Measurements from ENCODE around the gene TMEM62.

DNA sequence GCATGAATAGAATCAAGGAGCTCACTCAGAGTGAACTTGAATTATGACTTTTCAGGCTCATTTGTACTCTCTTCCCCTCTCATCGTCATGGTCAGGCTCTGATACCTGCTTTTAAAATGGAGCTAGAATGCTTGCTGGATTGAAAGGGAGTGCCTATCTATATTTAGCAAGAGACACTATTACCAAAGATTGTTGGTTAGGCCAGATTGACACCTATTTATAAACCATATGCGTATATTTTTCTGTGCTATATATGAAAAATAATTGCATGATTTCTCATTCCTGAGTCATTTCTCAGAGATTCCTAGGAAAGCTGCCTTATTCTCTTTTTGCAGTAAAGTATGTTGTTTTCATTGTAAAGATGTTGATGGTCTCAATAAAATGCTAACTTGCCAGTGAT lies 61.4 kb downstream of the TMEM62 start:
- no peak for TF ChIP-seq POLR2A (IDR thresholded peaks at IDR 0.05)
- TF ChIP-seq, protein P1, sequence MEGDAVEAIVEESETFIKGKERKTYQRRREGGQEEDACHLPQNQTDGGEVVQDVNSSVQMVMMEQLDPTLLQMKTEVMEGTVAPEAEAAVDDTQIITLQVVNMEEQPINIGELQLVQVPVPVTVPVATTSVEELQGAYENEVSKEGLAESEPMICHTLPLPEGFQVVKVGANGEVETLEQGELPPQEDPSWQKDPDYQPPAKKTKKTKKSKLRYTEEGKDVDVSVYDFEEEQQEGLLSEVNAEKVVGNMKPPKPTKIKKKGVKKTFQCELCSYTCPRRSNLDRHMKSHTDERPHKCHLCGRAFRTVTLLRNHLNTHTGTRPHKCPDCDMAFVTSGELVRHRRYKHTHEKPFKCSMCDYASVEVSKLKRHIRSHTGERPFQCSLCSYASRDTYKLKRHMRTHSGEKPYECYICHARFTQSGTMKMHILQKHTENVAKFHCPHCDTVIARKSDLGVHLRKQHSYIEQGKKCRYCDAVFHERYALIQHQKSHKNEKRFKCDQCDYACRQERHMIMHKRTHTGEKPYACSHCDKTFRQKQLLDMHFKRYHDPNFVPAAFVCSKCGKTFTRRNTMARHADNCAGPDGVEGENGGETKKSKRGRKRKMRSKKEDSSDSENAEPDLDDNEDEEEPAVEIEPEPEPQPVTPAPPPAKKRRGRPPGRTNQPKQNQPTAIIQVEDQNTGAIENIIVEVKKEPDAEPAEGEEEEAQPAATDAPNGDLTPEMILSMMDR (IDR thresholded peaks at IDR 0.05), result no peak
